Nephron progenitor cell (in vitro differentiated cells): Measurements from ENCODE around the gene CDPF1.
A peak's percentile ranks its signal among the peaks of the same experiment; 100 is the strongest.

Experiments used
- DNase-seq: peaks from one replicate; pipeline ENCODE4 v3.0.0; 2021
- H3K27ac Mint-ChIP-seq: 2 replicates; pipeline ENCODE4 v1.8.0; 2021; ENCODE audit warnings: mild to moderate bottlenecking, moderate library complexity, mixed read lengths
- H3K27me3 Mint-ChIP-seq: 2 replicates; pipeline ENCODE4 v1.8.0; 2021; ENCODE audit warnings: mild to moderate bottlenecking, low read depth, mixed read lengths; ENCODE audit not compliant: poor library complexity
- H3K36me3 Mint-ChIP-seq: 2 replicates; pipeline ENCODE4 v1.8.0; 2021; ENCODE audit warnings: low read depth, mixed read lengths
- H3K4me1 Mint-ChIP-seq: 2 replicates; pipeline ENCODE4 v1.8.0; 2021; ENCODE audit warnings: mixed read lengths
- H3K4me3 Mint-ChIP-seq: 2 replicates; pipeline ENCODE4 v1.8.0; 2021; ENCODE audit warnings: mild to moderate bottlenecking, moderate library complexity, mixed read lengths
- H3K9me3 Mint-ChIP-seq: 2 replicates; pipeline ENCODE4 v1.8.0; 2021; ENCODE audit warnings: mild to moderate bottlenecking, moderate library complexity, mixed read lengths
- CTCF ChIP-seq: fragments of 200-600 bp; sonication (generic); IDR thresholded peaks from 2 replicates; pipeline ENCODE4 v1.5.0; 2021; ENCODE audit warnings: antibody characterized with exemption

CDPF1 gene

GRCh38 chr22:46251266-46251665, 1.2 kb upstream of the CDPF1 start:
- Mint-ChIP-seq H3K4me3 (peak overlapping the region; percentile 75), H3K4me1 (peaks cover 22% of the 10 kb centered on the region), H3K27me3 (peaks cover 16% of the 10 kb centered on the region), H3K9me3 (peaks cover 26% of the 10 kb centered on the region), H3K36me3 (peaks cover 18% of the 10 kb centered on the region), H3K27ac (no peak overlapping the region)
- no peak for DNase-seq
- no peak for TF ChIP-seq CTCF

DNA sequence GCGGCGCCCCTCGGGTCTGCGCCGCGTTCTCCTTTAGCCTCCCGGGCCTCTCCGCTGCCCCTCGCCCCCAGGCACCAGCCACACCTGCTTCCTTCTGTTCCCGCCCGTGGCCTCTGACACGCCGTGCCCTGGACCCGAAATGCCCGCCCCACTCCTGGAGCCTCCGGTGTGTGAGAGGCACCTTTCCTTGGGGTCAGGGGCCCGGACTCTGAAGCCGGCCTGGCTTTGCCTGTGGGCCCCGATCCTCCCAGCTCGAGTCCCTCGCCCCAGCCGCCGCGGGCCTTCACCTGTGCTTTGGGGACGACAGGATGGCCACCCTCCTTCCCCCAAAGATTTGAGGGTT, 661 bp upstream of the CDPF1 start:
- TF ChIP-seq CTCF, result no peak
- Mint-ChIP-seq H3K27ac (no peak overlapping the region), H3K36me3 (peaks cover 18% of the 10 kb centered on the region)

DNA sequence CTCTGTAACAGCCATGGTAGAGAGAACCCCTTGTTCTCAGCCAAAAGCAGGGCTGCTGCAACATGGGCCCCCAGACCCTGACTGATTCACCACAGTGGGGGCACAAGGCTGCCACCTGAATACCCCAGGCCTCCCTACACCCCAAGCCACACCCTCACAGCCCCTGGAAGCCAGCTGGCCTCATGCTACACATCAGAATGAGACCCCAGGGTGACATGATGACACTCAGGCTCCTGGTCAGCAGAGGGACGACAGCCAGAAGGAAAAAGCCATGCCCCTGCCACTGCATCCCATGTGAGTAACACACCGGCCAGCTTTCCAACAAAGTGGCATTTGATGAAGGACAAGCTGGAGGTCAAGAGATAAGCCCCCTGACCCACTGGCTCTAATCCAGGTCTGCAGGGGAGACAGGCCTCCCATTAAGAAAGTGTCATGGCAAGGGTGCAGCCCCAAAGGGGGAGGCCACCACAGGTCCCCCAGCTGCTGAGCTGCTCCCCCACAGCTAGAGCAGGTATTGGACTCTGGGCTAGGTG, 2.6 kb downstream of the CDPF1 start:
- Mint-ChIP-seq H3K9me3 (peaks cover 10% of the 10 kb centered on the region), H3K4me3 (no peak overlapping the region), H3K4me1 (peaks cover 22% of the 10 kb centered on the region), H3K27me3 (peaks cover 8% of the 10 kb centered on the region), H3K36me3 (peaks cover 17% of the 10 kb centered on the region), H3K27ac (no peak overlapping the region)
- DNase-seq, result no peak
- TF ChIP-seq CTCF, result no peak

More for the DNA sequence above, 661 bp upstream of the CDPF1 start:
- H3K4me3 Mint-ChIP-seq, result peak overlapping the region; percentile 75
- DNase-seq, result no peak
- peaks cover 22% of the 10 kb centered on the region for H3K9me3 Mint-ChIP-seq
- H3K27me3 Mint-ChIP-seq, result peaks cover 14% of the 10 kb centered on the region
- H3K4me1 Mint-ChIP-seq, result peaks cover 22% of the 10 kb centered on the region

DNA sequence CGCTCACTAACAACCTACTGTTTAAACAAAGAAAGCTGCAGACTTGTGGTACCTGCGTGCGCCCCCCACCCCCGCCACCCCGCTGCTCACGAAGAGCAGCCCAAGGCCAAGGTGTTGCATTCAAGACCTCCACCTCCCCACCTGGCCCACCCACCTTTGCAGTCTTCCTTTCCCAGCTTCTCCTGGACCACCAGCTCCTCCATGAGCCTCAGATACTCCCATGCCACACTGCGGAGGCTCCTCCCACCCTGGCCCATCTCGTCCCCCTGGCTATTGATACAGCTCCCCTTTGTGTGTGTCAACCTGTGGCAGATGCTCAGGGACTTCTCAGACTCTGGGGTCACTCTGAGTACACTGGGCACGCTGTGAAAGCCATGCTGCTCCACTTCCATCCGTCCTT, 3.9 kb downstream of the CDPF1 start:
- H3K27ac Mint-ChIP-seq, result no peak overlapping the region
- H3K27me3 Mint-ChIP-seq, result peaks cover 9% of the 10 kb centered on the region
- TF ChIP-seq CTCF, result no peak
- peaks cover 7% of the 10 kb centered on the region for H3K36me3 Mint-ChIP-seq
- no peak for DNase-seq
- peaks cover 16% of the 10 kb centered on the region for H3K4me1 Mint-ChIP-seq
- H3K9me3 Mint-ChIP-seq, result peaks cover 2% of the 10 kb centered on the region
- H3K4me3 Mint-ChIP-seq, result no peak overlapping the region

GRCh38 chr22:46245511-46245910, 4.6 kb downstream of the CDPF1 start:
- DNase-seq, result no peak
- H3K4me1 Mint-ChIP-seq, result peaks cover 21% of the 10 kb centered on the region
- H3K4me3 Mint-ChIP-seq, result no peak overlapping the region
- no peak for TF ChIP-seq CTCF
- H3K27ac Mint-ChIP-seq, result no peak overlapping the region
- H3K27me3 Mint-ChIP-seq, result peaks cover 12% of the 10 kb centered on the region
- no peaks in the 10 kb centered on the region for H3K9me3 Mint-ChIP-seq
- peaks cover 5% of the 10 kb centered on the region for H3K36me3 Mint-ChIP-seq

DNA sequence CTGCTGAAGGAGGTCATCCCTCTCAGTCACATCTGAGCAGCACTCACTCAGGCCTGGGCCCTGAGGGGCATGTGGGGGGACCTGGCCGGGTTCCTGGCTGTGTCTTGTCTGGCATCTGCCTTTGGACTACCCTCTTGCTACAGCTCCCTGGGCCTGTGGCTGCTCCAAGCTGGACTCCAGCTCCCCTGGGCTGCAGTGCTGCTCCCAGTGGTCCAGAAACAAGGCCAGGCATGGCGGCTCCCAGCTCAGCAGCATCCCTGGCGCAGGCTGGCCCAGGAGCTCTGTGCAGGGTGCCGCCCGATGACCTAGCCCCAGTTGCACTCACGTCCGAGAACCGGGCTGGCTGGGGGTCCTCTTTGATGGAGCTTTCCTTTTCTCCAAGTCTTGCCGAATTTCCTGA, 5.3 kb downstream of the CDPF1 start:
- Mint-ChIP-seq H3K4me3 (no peak overlapping the region), H3K9me3 (no peaks in the 10 kb centered on the region), H3K4me1 (peaks cover 22% of the 10 kb centered on the region), H3K27me3 (peaks cover 13% of the 10 kb centered on the region), H3K27ac (no peak overlapping the region), H3K36me3 (peaks cover 5% of the 10 kb centered on the region)
- DNase-seq, result no peak
- TF ChIP-seq CTCF, result no peak
